Measurements from ENCODE around the gene BACE1-AS. TPM values are rescaled to one million over a fixed set of nuclear protein-coding genes. Genes with fewer than 3 reads are reported as not detected.

Gene BACE1-AS
- 12.2 and 14.9 TPM in 2 replicates for total RNA-seq (2021; fragmentation: NEBNext Ultra II Directional; extraction: Animal tissue kit (Norgen Biotek cat#: 25700))
- 11.8 and 17.4 TPM in 2 replicates for polyA plus RNA-seq (2011; rRNA removed)
- polyA plus RNA-seq (2011; cell fraction: cytosol; rRNA removed) = 7.0 TPM
- polyA plus RNA-seq (2011; cell fraction: nucleus; rRNA removed) = 13.1 TPM
- 7.8 to 11.0 TPM (median 8.3 TPM) in 4 replicates for polyA plus RNA-seq (2012, experiment 1 of 2)
- polyA plus RNA-seq (2012, experiment 2 of 2) = 0.92 TPM
- polyA plus RNA-seq (2013, experiment 1 of 2) = 9.5 TPM
- polyA plus RNA-seq (2013, experiment 2 of 2) = 9.2 TPM
- polyA minus RNA-seq (2011; rRNA and poly(A)+ RNA removed) = 19.7 and 28.4 TPM in 2 replicates
- polyA minus RNA-seq (2011; cell fraction: cytosol; rRNA and poly(A)+ RNA removed) = 11.6 TPM
- 13.4 TPM for polyA minus RNA-seq (2011; cell fraction: nucleus; rRNA and poly(A)+ RNA removed)
- long read RNA-seq, experiment 1 = 0 reads
- long read RNA-seq, experiment 2 = 0 reads

GRCh38 chr11:117290809-117291396 lies at the start of gene BACE1-AS:
TSS of gene BACE1-AS (plus strand) at chr11:117291346.
- Histone ChIP-seq H3K27me3 (replicated peaks in 1 of 4; ENCODE audit: control insufficient read depth in 3 of 4, extremely low read depth in 1 of 4, insufficient read depth in 3 of 4, low read length in 3 of 4) (no peaks in the 10 kb centered on the region), H3K14ac (ENCODE audit: insufficient read length) (no peak within 1 kb of the TSS), H2BK12ac (ENCODE audit: low read depth, low read length) (no peak within 1 kb of the TSS), H4K91ac (replicated peaks; ENCODE audit: insufficient read length, low read length) (no peak within 1 kb of the TSS), H3K79me2 (ENCODE audit: control insufficient read depth in 1 of 2, insufficient read depth in 2 of 2, low read length in 2 of 2) (no peaks in the 10 kb centered on the region), H3K36me3 (ENCODE audit: control insufficient read depth in 2 of 4, insufficient read depth in 4 of 4, low read length in 3 of 4) (peaks cover 0 to 33% (median 16%) of the 10 kb centered on the region in 4 experiments; a peak in 4 of 8 replicates), H3K4me3 (ENCODE audit: extremely low read depth in 1 of 4, insufficient read depth in 2 of 4, low read depth in 3 of 4, low read length in 4 of 4) (no peak within 1 kb of the TSS), H3K23ac (ENCODE audit: insufficient read length) (no peak within 1 kb of the TSS), H4K8ac (ENCODE audit: extremely low read depth, insufficient read depth, low read length) (no peak within 1 kb of the TSS), H3K56ac (replicated peaks; ENCODE audit: insufficient read length, low read depth, low read length) (no peak within 1 kb of the TSS), H3K23me2 (ENCODE audit: low read depth, low read length) (no peaks in the 10 kb centered on the region), H2BK20ac (ENCODE audit: low read length) (no peak within 1 kb of the TSS), H3K4me2 (ENCODE audit: insufficient read depth in 1 of 2, low read depth in 2 of 2, low read length in 2 of 2) (no peak within 1 kb of the TSS), H4K20me1 (replicated peaks in 1 of 2; ENCODE audit: control insufficient read depth in 1 of 2, insufficient read depth in 2 of 2, low read length in 2 of 2) (no peaks in the 10 kb centered on the region), H3K9ac (replicated peaks in 1 of 4; ENCODE audit: extremely low read depth in 1 of 4, low read depth in 3 of 4, low read length in 3 of 4) (no peak within 1 kb of the TSS), H2AK5ac (ENCODE audit: low read depth, low read length) (no peak within 1 kb of the TSS), H4K5ac (ENCODE audit: insufficient read length, low read depth, low read length) (no peak within 1 kb of the TSS), H3K79me1 (ENCODE audit: low read depth, low read length) (no peaks in the 10 kb centered on the region), H3K4ac (replicated peaks; ENCODE audit: insufficient read length, low read depth, low read length) (no peak within 1 kb of the TSS), H2BK120ac (replicated peaks; ENCODE audit: low read depth, low read length) (no peak within 1 kb of the TSS), H2AFZ (ENCODE audit: low read length) (no peak within 1 kb of the TSS), H3K18ac (ENCODE audit: extremely low read depth, low read length) (no peak within 1 kb of the TSS), H2BK5ac (ENCODE audit: low read depth, low read length) (no peak within 1 kb of the TSS), H2BK15ac (ENCODE audit: low read length) (no peak within 1 kb of the TSS), H3K27ac (ENCODE audit: low read depth, low read length) (no peak within 1 kb of the TSS), H3K9me3 (ENCODE audit: insufficient read depth in 2 of 2, low read depth in 1 of 2, low read length in 1 of 2) (no peaks in the 10 kb centered on the region), H3K4me1 (replicated peaks in 1 of 4; ENCODE audit: control insufficient read depth in 3 of 4, insufficient read depth in 4 of 4, low read length in 3 of 4) (no peaks in the 10 kb centered on the region)
- POLR2A ChIA-PET (ENCODE audit: partially characterized antibody) = interaction anchor here (1.6 kb wide), 1 partner anchor 12 kb away, joined by 4 read pairs; no protein-coding TSS in a partner anchor
- WGBS, 2 experiments (ENCODE audit: extremely low coverage in 1 of 2, insufficient coverage in 1 of 2, insufficient read length in 1 of 2, insufficient replicate concordance in 2 of 2, low coverage in 1 of 2, low lambda C conversion rate in 2 of 2, missing lambda C conversion rate in 1 of 2) = 90% methylated on average over 8 of the region's 8 CpGs; no CpG with 5 or more reads in 1 of the 2 experiments
- FAIRE-seq (no peak), DNase-seq (ENCODE audit: low read depth in 1 of 2, low spot score in 2 of 2) (no peak)
- CTCF ChIA-PET (ENCODE audit: partially characterized antibody) = interaction anchor here (1.0 to 1.1 kb wide), 2 partner anchors 12 to 189 kb away, joined by 3 read pairs; no protein-coding TSS in a partner anchor
- TF ChIP-seq SUZ12 (IDR thresholded peaks at IDR 0.05; ENCODE audit: low read length) = no peak
